ENCODE data around the gene VPS51.

DNA sequence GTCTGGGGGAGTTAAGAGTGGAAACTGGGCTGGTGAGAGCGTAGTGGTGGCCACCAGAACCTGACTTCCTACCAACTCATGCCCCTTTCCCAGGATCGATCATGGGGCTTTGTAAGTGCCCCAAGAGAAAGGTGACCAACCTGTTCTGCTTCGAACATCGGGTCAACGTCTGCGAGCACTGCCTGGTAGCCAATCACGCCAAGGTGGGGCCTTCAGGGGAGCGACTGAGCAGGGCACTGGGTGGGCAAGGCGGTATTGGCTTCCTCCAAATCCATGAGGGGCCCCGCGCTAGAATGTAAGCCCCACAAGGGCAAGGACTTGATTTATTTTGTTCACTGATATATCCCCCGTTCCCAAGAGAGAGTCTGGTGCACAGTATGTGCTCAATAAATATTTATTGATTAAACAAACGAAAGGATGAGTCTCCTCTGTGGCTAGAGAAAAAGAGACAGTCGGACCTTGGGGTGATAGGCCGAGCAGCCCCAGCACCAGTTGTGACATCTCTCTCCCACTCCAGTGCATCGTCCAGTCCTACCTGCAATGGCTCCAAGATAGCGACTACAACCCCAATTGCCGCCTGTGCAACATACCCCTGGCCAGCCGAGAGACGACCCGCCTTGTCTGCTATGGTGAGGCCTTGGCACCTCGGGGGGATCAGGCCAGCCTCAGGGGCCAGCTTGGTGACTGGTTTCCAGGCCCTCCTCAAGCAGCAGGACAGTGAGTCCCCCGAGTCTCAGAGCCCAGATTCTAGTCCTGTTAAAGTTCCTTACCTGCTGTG, 11.2 kb upstream of the VPS51 start:
- TF ChIP-seq NFIC (IDR thresholded peaks at IDR 0.05; ENCODE audit: low read depth, low read length) = no peak
- TF ChIP-seq, protein P1, sequence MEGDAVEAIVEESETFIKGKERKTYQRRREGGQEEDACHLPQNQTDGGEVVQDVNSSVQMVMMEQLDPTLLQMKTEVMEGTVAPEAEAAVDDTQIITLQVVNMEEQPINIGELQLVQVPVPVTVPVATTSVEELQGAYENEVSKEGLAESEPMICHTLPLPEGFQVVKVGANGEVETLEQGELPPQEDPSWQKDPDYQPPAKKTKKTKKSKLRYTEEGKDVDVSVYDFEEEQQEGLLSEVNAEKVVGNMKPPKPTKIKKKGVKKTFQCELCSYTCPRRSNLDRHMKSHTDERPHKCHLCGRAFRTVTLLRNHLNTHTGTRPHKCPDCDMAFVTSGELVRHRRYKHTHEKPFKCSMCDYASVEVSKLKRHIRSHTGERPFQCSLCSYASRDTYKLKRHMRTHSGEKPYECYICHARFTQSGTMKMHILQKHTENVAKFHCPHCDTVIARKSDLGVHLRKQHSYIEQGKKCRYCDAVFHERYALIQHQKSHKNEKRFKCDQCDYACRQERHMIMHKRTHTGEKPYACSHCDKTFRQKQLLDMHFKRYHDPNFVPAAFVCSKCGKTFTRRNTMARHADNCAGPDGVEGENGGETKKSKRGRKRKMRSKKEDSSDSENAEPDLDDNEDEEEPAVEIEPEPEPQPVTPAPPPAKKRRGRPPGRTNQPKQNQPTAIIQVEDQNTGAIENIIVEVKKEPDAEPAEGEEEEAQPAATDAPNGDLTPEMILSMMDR (IDR thresholded peaks at IDR 0.05 in 2 of 3, conservative IDR thresholded peaks at IDR 0.05 in 1 of 3; ENCODE audit: control insufficient read depth in 2 of 3, extremely low read depth in 1 of 3, insufficient read depth in 1 of 3, low read depth in 3 of 3, low read length in 3 of 3) = no peak
- no peak for TF ChIP-seq CREM (IDR thresholded peaks at IDR 0.05; ENCODE audit: low read depth)
- TF ChIP-seq TAF1 (IDR thresholded peaks at IDR 0.05; ENCODE audit: borderline replicate concordance, low read depth, low read length) = no peak
- no peak for TF ChIP-seq RAD51 (IDR thresholded peaks at IDR 0.05)
- TF ChIP-seq MXI1 (IDR thresholded peaks at IDR 0.05; ENCODE audit: low read depth, low read length) = no peak
- no peak for TF ChIP-seq GABPA (IDR thresholded peaks at IDR 0.05; ENCODE audit: low read depth)
- no peak for TF ChIP-seq SKIL (IDR thresholded peaks at IDR 0.05; ENCODE audit: low read depth, poor library complexity, severe bottlenecking)
- TF ChIP-seq POLR2A (IDR thresholded peaks at IDR 0.05; ENCODE audit: low read depth, low read length) = peak; percentile 50; the same call in 1 of the 2 replicates
- no peak for TF ChIP-seq EGR1 (IDR thresholded peaks at IDR 0.05; ENCODE audit: borderline replicate concordance in 1 of 2, low read depth in 2 of 2, low read length in 2 of 2)

All from GM12878 (cell line).